GM12878 (cell line): Measurements from ENCODE around the gene CAPZB. TPM values are rescaled to one million over a fixed set of nuclear protein-coding genes. Genes with fewer than 3 reads are reported as not detected.

Source experiments
- ASH2L ChIP-seq: fragments of 300-600, 200-600 bp; sonication (generic); IDR thresholded peaks from 2 replicates; pipeline ENCODE4 v1.6.1; 2017; ENCODE audit warnings: low read depth, mild to moderate bottlenecking, borderline replicate concordance
- CBFB ChIP-seq: IDR thresholded peaks from 2 replicates; pipeline ENCODE4 v1.6.1; 2016; ENCODE audit warnings: antibody characterized with exemption, low read depth
- CTCF ChIP-seq, 3 experiments: IDR thresholded peaks in 2 of 3; conservative IDR thresholded peaks in 1 of 3; 2 replicates each; pipeline ENCODE4 v1.5.1; 2011; ENCODE audit warnings: low read depth in 3 of 3, low read length in 3 of 3, mild to moderate bottlenecking in 3 of 3, control low read depth in 2 of 3, moderate library complexity in 2 of 3, inconsistent platforms in 1 of 3, mixed read lengths in 1 of 3; ENCODE audit not compliant: control insufficient read depth in 2 of 3, insufficient read depth in 1 of 3; ENCODE audit errors: extremely low read depth in 1 of 3
- EED ChIP-seq: sonication (generic); IDR thresholded peaks from 2 replicates; pipeline ENCODE4 v1.6.1; 2016; ENCODE audit warnings: antibody characterized with exemption, low read depth
- IKZF1 ChIP-seq: fragments of 450-650 bp; conservative IDR thresholded peaks from 2 replicates; pipeline ENCODE4 v1.6.1; 2017; ENCODE audit warnings: antibody characterized with exemption, mild to moderate bottlenecking
- MEF2A ChIP-seq: IDR thresholded peaks from 2 replicates; pipeline ENCODE4 v1.6.1; 2011; ENCODE audit warnings: low read depth, mild to moderate bottlenecking, low read length, moderate library complexity; ENCODE audit not compliant: insufficient read depth
- NFXL1 ChIP-seq: fragments of 450-650 bp; IDR thresholded peaks from 2 replicates; pipeline ENCODE4 v1.6.1; 2017; ENCODE audit warnings: antibody characterized with exemption, mild to moderate bottlenecking, borderline replicate concordance
- RFX5 ChIP-seq: IDR thresholded peaks from 2 replicates; pipeline ENCODE4 v1.6.1; 2011; ENCODE audit warnings: low read depth, low read length, improper control_type of control experiment
- ZNF24 ChIP-seq: fragments of 450-650 bp; IDR thresholded peaks from 2 replicates; pipeline ENCODE4 v1.6.1; 2017; ENCODE audit warnings: antibody characterized with exemption, mild to moderate bottlenecking
- polyA plus RNA-seq, 11 experiments: library from polyadenylated mRNA; depleted of rRNA in 4 of 11; unstranded in 6 of 11; stranded (reverse) in 5 of 11; fragments of >200 nt; fragmentation: Nextera tagmentation in 4 of 11; fragmentation: Illumina TruSeq in 1 of 11; extraction: Ambion mirVana in 4 of 11; extraction: Trizol in 1 of 11; gene quantifications; 1 replicate in 1 of 11; 2 replicates in 10 of 11; pipeline versions ENCODE4 v1.2.1 to v1.2.3, GENCODE V29; 2011 to 2016; ENCODE audit warnings: inconsistent platforms in 2 of 11, missing spikeins in 2 of 11, low read depth in 1 of 11
- total RNA-seq, 4 experiments: library from RNA; depleted of rRNA in 3 of 4; stranded (reverse); fragments of >200 nt in 3 of 4; fragmentation: Illumina TruSeq in 1 of 4; extraction: Trizol in 1 of 4; gene quantifications; 2 replicates each; pipeline versions ENCODE4 v1.2.1 to v1.2.3, GENCODE V29; 2013 to 2021
- TF ChIP-seq, protein P1 (sequence below): IDR thresholded peaks from 2 replicates; pipeline ENCODE4 v1.6.1; 2011; ENCODE audit warnings: borderline replicate concordance, low read depth, mild to moderate bottlenecking, moderate library complexity, low read length; ENCODE audit not compliant: insufficient read depth, poor library complexity, severe bottlenecking

Gene CAPZB
- total and polyA plus RNA-seq, 10 of the 15 experiments (the other 5 are each of a cell fraction or from before 2014, with no cell fraction given) = 104 to 454 (median 213) TPM

DNA sequence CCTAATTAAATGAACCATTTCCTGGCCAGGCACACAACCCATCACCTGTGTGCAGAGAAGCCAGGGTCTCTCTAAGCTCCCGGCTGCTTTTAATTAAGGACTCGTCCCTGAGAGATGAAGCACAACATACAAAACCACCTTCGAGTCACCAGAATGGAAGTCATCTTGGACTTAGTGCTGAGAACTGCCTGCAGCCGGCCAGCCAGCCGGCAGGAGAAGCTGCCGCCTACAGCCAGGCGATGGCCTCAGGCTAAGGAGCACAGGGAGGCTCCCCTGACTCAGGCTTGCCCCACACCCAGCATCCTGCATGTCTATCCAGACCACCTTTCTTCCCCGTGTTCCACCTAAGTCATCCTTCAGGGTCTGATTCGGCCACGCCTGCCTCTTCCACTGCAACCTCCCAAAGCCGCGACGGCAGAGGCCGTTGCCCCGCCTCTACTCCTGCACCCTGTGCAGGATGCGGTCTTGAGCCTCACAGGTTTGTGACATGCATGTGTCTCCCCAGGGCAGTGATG, 89.6 kb downstream of the CAPZB start (continued):
- no peak for TF ChIP-seq CTCF (IDR thresholded peaks at IDR 0.05 in 2 of 3, conservative IDR thresholded peaks at IDR 0.05 in 1 of 3; ENCODE audit: control insufficient read depth in 2 of 3, extremely low read depth in 1 of 3, insufficient read depth in 1 of 3, low read depth in 3 of 3, low read length in 3 of 3)
- TF ChIP-seq, protein P1, sequence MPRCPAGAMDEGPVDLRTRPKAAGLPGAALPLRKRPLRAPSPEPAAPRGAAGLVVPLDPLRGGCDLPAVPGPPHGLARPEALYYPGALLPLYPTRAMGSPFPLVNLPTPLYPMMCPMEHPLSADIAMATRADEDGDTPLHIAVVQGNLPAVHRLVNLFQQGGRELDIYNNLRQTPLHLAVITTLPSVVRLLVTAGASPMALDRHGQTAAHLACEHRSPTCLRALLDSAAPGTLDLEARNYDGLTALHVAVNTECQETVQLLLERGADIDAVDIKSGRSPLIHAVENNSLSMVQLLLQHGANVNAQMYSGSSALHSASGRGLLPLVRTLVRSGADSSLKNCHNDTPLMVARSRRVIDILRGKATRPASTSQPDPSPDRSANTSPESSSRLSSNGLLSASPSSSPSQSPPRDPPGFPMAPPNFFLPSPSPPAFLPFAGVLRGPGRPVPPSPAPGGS = no peak
- TF ChIP-seq RFX5 = no peak
- TF ChIP-seq CBFB = no peak
- no peak for TF ChIP-seq IKZF1
- no peak for TF ChIP-seq ZNF24
- no peak for TF ChIP-seq EED
- TF ChIP-seq ASH2L = no peak
- TF ChIP-seq MEF2A = no peak
- no peak for TF ChIP-seq NFXL1
